HCT116 (cell line): ENCODE measurements around the gene SLC41A3.

Source experiments
- FOSL1 ChIP-seq: IDR thresholded peaks from 2 replicates; pipeline ENCODE4 v1.6.1; 2012; ENCODE audit warnings: low read depth
- POLR2A ChIP-seq: IDR thresholded peaks from 2 replicates; pipeline ENCODE4 v1.7.0; 2011; ENCODE audit warnings: borderline replicate concordance; ENCODE audit not compliant: insufficient read depth, insufficient read length; ENCODE audit errors: extremely low read depth
- SP1 ChIP-seq: IDR thresholded peaks from 2 replicates; pipeline ENCODE4 v1.6.1; 2012; ENCODE audit warnings: low read depth
- ZBTB33 ChIP-seq: IDR thresholded peaks from 2 replicates; pipeline ENCODE4 v1.6.1; 2011; ENCODE audit warnings: mild to moderate bottlenecking, low read length, moderate library complexity; ENCODE audit not compliant: insufficient replicate concordance; ENCODE audit errors: extremely low read depth
- TF ChIP-seq, protein P1 (sequence below), 3 experiments: fragments of 200-600 bp in 1 of 3; sonication (generic) in 1 of 3; IDR thresholded peaks in 2 of 3; conservative IDR thresholded peaks in 1 of 3; 2 replicates each; pipeline ENCODE4 v1.5.1; 2012 to 2017; ENCODE audit warnings: low read depth in 2 of 3, low read length in 2 of 3, antibody characterized with exemption in 1 of 3, borderline replicate concordance in 1 of 3, control low read depth in 1 of 3, mild to moderate bottlenecking in 1 of 3, mixed read lengths in 1 of 3, mixed run types in 1 of 3, moderate library complexity in 1 of 3; ENCODE audit not compliant: insufficient read depth in 1 of 3

DNA sequence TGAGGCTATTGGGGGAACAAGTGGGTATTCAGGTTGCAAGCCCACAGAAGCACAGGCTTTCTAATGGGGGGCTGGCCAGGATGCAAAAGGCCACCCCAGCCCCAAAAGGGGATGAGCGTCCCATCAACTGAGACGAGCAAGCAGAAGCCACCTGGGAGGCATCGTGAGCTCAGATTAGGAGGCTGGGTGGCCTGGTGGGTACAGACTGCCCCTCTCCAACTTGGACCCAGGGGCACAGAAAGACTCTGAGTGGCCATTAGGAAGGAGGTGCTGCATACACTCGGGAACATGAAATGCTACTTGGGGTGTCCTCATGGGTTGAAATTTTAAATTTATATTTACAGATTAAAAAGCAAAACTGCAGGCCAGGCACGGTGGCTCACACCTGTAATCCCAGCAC is 29.1 kb downstream of the SLC41A3 start:
- TF ChIP-seq POLR2A (no peak), FOSL1 (no peak), SP1 (no peak), ZBTB33 (no peak)
- TF ChIP-seq, protein P1, sequence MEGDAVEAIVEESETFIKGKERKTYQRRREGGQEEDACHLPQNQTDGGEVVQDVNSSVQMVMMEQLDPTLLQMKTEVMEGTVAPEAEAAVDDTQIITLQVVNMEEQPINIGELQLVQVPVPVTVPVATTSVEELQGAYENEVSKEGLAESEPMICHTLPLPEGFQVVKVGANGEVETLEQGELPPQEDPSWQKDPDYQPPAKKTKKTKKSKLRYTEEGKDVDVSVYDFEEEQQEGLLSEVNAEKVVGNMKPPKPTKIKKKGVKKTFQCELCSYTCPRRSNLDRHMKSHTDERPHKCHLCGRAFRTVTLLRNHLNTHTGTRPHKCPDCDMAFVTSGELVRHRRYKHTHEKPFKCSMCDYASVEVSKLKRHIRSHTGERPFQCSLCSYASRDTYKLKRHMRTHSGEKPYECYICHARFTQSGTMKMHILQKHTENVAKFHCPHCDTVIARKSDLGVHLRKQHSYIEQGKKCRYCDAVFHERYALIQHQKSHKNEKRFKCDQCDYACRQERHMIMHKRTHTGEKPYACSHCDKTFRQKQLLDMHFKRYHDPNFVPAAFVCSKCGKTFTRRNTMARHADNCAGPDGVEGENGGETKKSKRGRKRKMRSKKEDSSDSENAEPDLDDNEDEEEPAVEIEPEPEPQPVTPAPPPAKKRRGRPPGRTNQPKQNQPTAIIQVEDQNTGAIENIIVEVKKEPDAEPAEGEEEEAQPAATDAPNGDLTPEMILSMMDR (IDR thresholded peaks at IDR 0.05 in 2 of 3, conservative IDR thresholded peaks at IDR 0.05 in 1 of 3; ENCODE audit: borderline replicate concordance in 1 of 3, insufficient read depth in 1 of 3, low read depth in 2 of 3, low read length in 2 of 3): no peak
